ENCODE measurements around the gene DAPK1.

- TF ChIP-seq, protein P1, sequence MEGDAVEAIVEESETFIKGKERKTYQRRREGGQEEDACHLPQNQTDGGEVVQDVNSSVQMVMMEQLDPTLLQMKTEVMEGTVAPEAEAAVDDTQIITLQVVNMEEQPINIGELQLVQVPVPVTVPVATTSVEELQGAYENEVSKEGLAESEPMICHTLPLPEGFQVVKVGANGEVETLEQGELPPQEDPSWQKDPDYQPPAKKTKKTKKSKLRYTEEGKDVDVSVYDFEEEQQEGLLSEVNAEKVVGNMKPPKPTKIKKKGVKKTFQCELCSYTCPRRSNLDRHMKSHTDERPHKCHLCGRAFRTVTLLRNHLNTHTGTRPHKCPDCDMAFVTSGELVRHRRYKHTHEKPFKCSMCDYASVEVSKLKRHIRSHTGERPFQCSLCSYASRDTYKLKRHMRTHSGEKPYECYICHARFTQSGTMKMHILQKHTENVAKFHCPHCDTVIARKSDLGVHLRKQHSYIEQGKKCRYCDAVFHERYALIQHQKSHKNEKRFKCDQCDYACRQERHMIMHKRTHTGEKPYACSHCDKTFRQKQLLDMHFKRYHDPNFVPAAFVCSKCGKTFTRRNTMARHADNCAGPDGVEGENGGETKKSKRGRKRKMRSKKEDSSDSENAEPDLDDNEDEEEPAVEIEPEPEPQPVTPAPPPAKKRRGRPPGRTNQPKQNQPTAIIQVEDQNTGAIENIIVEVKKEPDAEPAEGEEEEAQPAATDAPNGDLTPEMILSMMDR (IDR thresholded peaks at IDR 0.05; ENCODE audit: low read length): no peak
- TF ChIP-seq EZH2 (IDR thresholded peaks at IDR 0.05; ENCODE audit: borderline replicate concordance, low read length): no peak
These were observed 236.4 kb downstream of the DAPK1 start for GRCh38 chr9:87734106-87734505.

Measured in OCI-LY1 (cell line).